ENCODE data around the gene CEP128. TPM values are rescaled to one million over a fixed set of nuclear protein-coding genes. Genes with fewer than 3 reads are reported as not detected.

The CEP128 gene
- total and polyA plus RNA-seq, 2 experiments from 2014 or later: 2.4 to 5.2 TPM

- H3K4me2 ChIP-seq (ENCODE audit: unreplicated experiment): no peak overlapping the region
- H3K9me2 ChIP-seq (ENCODE audit: insufficient read depth): no peaks in the 10 kb centered on the region
- H2AFZ ChIP-seq: no peak overlapping the region
- H3K9me3 ChIP-seq (ENCODE audit: low read depth): no peaks in the 10 kb centered on the region
- no peaks in the 10 kb centered on the region for H3K36me3 ChIP-seq (ENCODE audit: low read depth)
- WGBS, 2 experiments (ENCODE audit: low coverage in 1 of 2, low lambda C conversion rate in 2 of 2, missing lambda C conversion rate in 2 of 2): 94% methylated on average over 5 of the region's 5 CpGs
- DNase-seq: no peak
- H3K27me3 ChIP-seq (replicated peaks; ENCODE audit: insufficient read depth): no peaks in the 10 kb centered on the region
- no peak overlapping the region for H3K4me3 ChIP-seq
- H3K79me2 ChIP-seq (ENCODE audit: insufficient read depth): peaks cover 16% of the 10 kb centered on the region; the same call in 1 of the 2 replicates
- no peaks in the 10 kb centered on the region for H4K20me1 ChIP-seq (ENCODE audit: insufficient read depth)
- peaks cover 25% of the 10 kb centered on the region for H3F3A ChIP-seq (ENCODE audit: insufficient read depth)
- no peak overlapping the region for H3K27ac ChIP-seq
- TF ChIP-seq EZH2phosphoT487 (IDR thresholded peaks at IDR 0.05; ENCODE audit: insufficient read depth, low read depth): no peak
- TF ChIP-seq EZH2 (IDR thresholded peaks at IDR 0.05; ENCODE audit: insufficient read depth, poor library complexity, severe bottlenecking): no peak
- H3K9ac ChIP-seq: no peak overlapping the region
- in situ Hi-C loops (cut with MboI): no loop called here
- peaks cover 27% of the 10 kb centered on the region for H3K4me1 ChIP-seq (ENCODE audit: insufficient read depth)
Observed at GRCh38 chr14:80930095-80930494, 11.4 kb downstream of the CEP128 start.

GRCh38 chr14:80927083-80927989, 14.2 kb downstream of the CEP128 start:
- WGBS, 2 experiments (ENCODE audit: low coverage in 1 of 2, low lambda C conversion rate in 2 of 2, missing lambda C conversion rate in 2 of 2): 87 to 93% methylated on average over 8 of the region's 8 CpGs
- 0 out of 2 replicates have a peak overlapping the region, but pooled peaks have one; percentile 15 for H2AFZ ChIP-seq
- H3K4me1 ChIP-seq (ENCODE audit: insufficient read depth): peaks cover 27% of the 10 kb centered on the region
- no peak overlapping the region for H3K4me2 ChIP-seq (ENCODE audit: unreplicated experiment)
- H3K4me3 ChIP-seq: no peak overlapping the region
- TF ChIP-seq EZH2 (IDR thresholded peaks at IDR 0.05; ENCODE audit: insufficient read depth, poor library complexity, severe bottlenecking): no peak
- TF ChIP-seq EZH2phosphoT487 (IDR thresholded peaks at IDR 0.05; ENCODE audit: insufficient read depth, low read depth): no peak
- peaks cover 16% of the 10 kb centered on the region; the same call in 1 of the 2 replicates for H3K79me2 ChIP-seq (ENCODE audit: insufficient read depth)
- H3K36me3 ChIP-seq (ENCODE audit: low read depth): no peaks in the 10 kb centered on the region
- peak overlapping the region; percentile 47 for H3K27ac ChIP-seq
- in situ Hi-C loops (cut with MboI): no loop called here
- H3K9ac ChIP-seq: 0 out of 2 replicates have a peak overlapping the region, but pooled peaks have one; percentile 12
- peaks cover 24% of the 10 kb centered on the region for H3F3A ChIP-seq (ENCODE audit: insufficient read depth)
- no peaks in the 10 kb centered on the region for H3K9me3 ChIP-seq (ENCODE audit: low read depth)
- H3K27me3 ChIP-seq (replicated peaks; ENCODE audit: insufficient read depth): no peaks in the 10 kb centered on the region
- H3K9me2 ChIP-seq (ENCODE audit: insufficient read depth): no peaks in the 10 kb centered on the region
- no peaks in the 10 kb centered on the region for H4K20me1 ChIP-seq (ENCODE audit: insufficient read depth)
- no peak for DNase-seq

- peaks cover 24% of the 10 kb centered on the region for H3K4me1 ChIP-seq (ENCODE audit: insufficient read depth)
- peak overlapping the region; percentile 47 for H3K27ac ChIP-seq
- H3K9me2 ChIP-seq (ENCODE audit: insufficient read depth): no peaks in the 10 kb centered on the region
- TF ChIP-seq EZH2phosphoT487 (IDR thresholded peaks at IDR 0.05; ENCODE audit: insufficient read depth, low read depth) (no peak), EZH2 (IDR thresholded peaks at IDR 0.05; ENCODE audit: insufficient read depth, poor library complexity, severe bottlenecking) (no peak)
- H3K9me3 ChIP-seq (ENCODE audit: low read depth): no peaks in the 10 kb centered on the region
- DNase-seq: peak; percentile 86
- WGBS, 2 experiments (ENCODE audit: low coverage in 1 of 2, low lambda C conversion rate in 2 of 2, missing lambda C conversion rate in 2 of 2): 62 to 64% methylated on average over 4 of the region's 4 CpGs
- in situ Hi-C loops (cut with MboI): no loop called here
- H2AFZ ChIP-seq: 0 out of 2 replicates have a peak overlapping the region, but pooled peaks have one; percentile 15
- H4K20me1 ChIP-seq (ENCODE audit: insufficient read depth): no peaks in the 10 kb centered on the region
- no peaks in the 10 kb centered on the region for H3K36me3 ChIP-seq (ENCODE audit: low read depth)
- no peak overlapping the region for H3K4me2 ChIP-seq (ENCODE audit: unreplicated experiment)
- peaks cover 16% of the 10 kb centered on the region for H3F3A ChIP-seq (ENCODE audit: insufficient read depth)
- H3K9ac ChIP-seq: 0 out of 2 replicates have a peak overlapping the region, but pooled peaks have one; percentile 12
- H3K27me3 ChIP-seq (replicated peaks; ENCODE audit: insufficient read depth): no peaks in the 10 kb centered on the region
- no peak overlapping the region for H3K4me3 ChIP-seq
- H3K79me2 ChIP-seq (ENCODE audit: insufficient read depth): peaks cover 16% of the 10 kb centered on the region; the same call in 1 of the 2 replicates
Observed at GRCh38 chr14:80926397-80927082, 15.0 kb downstream of the CEP128 start.

GRCh38 chr14:80924365-80925103, 17.0 kb downstream of the CEP128 start:
- Histone ChIP-seq H2AFZ (no peak overlapping the region), H4K20me1 (ENCODE audit: insufficient read depth) (no peaks in the 10 kb centered on the region), H3K4me2 (ENCODE audit: unreplicated experiment) (no peak overlapping the region), H3K9me2 (ENCODE audit: insufficient read depth) (no peaks in the 10 kb centered on the region), H3K27ac (no peak overlapping the region), H3F3A (ENCODE audit: insufficient read depth) (peaks cover 4% of the 10 kb centered on the region; the same call in 1 of the 2 replicates), H3K79me2 (ENCODE audit: insufficient read depth) (peaks cover 16% of the 10 kb centered on the region; the same call in 1 of the 2 replicates), H3K4me3 (no peak overlapping the region), H3K27me3 (replicated peaks; ENCODE audit: insufficient read depth) (no peaks in the 10 kb centered on the region), H3K36me3 (ENCODE audit: low read depth) (no peaks in the 10 kb centered on the region), H3K9ac (no peak overlapping the region), H3K4me1 (ENCODE audit: insufficient read depth) (peaks cover 13% of the 10 kb centered on the region), H3K9me3 (ENCODE audit: low read depth) (no peaks in the 10 kb centered on the region)
- no peak for DNase-seq
- 98 to 100% methylated on average over 2 of the region's 2 CpGs for WGBS, 2 experiments (ENCODE audit: low coverage in 1 of 2, low lambda C conversion rate in 2 of 2, missing lambda C conversion rate in 2 of 2)
- TF ChIP-seq EZH2 (IDR thresholded peaks at IDR 0.05; ENCODE audit: insufficient read depth, poor library complexity, severe bottlenecking): no peak
- in situ Hi-C loops (cut with MboI): no loop called here
